DND-41 (cell line): ENCODE measurements around the gene GPR68.

ENCODE experiments used
- ATAC-seq: fragments of 200-7000 bp; cut with Tn5 transposase; 3 replicates; pipeline ENCODE4 v1.9.1; 2021; ENCODE audit warnings: low read depth; ENCODE audit not compliant: insufficient read depth
- DNase-seq: peaks from one replicate; pipeline ENCODE4 v3.0.0-alpha.2; 2020
- H2AFZ ChIP-seq: 2 replicates; pipeline ENCODE4 v1.6.0; 2012; ENCODE audit warnings: low read depth, low read length
- H3K27ac ChIP-seq: 2 replicates; pipeline ENCODE4 v1.5.1; 2012; ENCODE audit warnings: low read length, inconsistent platforms
- H3K27me3 ChIP-seq: fragments of 200-600 bp; sonication (generic); 2 replicates; pipeline ENCODE4 v1.6.0; 2012; ENCODE audit warnings: low read length, mild to moderate bottlenecking, inconsistent platforms; ENCODE audit not compliant: insufficient read depth, poor library complexity
- H3K36me3 ChIP-seq: 2 replicates; pipeline ENCODE4 v1.5.1; 2012; ENCODE audit warnings: low read length, inconsistent platforms; ENCODE audit not compliant: insufficient read depth
- H3K4me1 ChIP-seq: 2 replicates; pipeline ENCODE4 v1.5.1; 2012; ENCODE audit warnings: mild to moderate bottlenecking, low read length; ENCODE audit not compliant: insufficient read depth
- H3K4me2 ChIP-seq: 2 replicates; pipeline ENCODE4 v1.6.0; 2012; ENCODE audit warnings: mild to moderate bottlenecking, moderate library complexity, low read length, inconsistent platforms; ENCODE audit not compliant: insufficient read depth
- H3K4me3 ChIP-seq, 2 experiments: fragments of 200-600 bp in 1 of 2; shearing (Covaris generic) in 1 of 2; 2 replicates each; pipeline ENCODE4 v1.5.1; 2012 to 2016; ENCODE audit warnings: inconsistent platforms in 2 of 2, low read length in 2 of 2, mild to moderate bottlenecking in 2 of 2, low read depth in 1 of 2, moderate library complexity in 1 of 2
- H3K79me2 ChIP-seq: 2 replicates; pipeline ENCODE4 v1.6.0; 2012; ENCODE audit warnings: low read length, inconsistent platforms; ENCODE audit not compliant: insufficient read depth
- H3K9ac ChIP-seq: 2 replicates; pipeline ENCODE4 v1.6.0; 2012; ENCODE audit warnings: low read depth, mild to moderate bottlenecking, inconsistent platforms, low read length, moderate library complexity
- H3K9me3 ChIP-seq: 2 replicates; pipeline ENCODE4 v1.5.1; 2012; ENCODE audit warnings: low read length, moderate library complexity, mild to moderate bottlenecking, inconsistent platforms; ENCODE audit not compliant: insufficient read depth, severe bottlenecking
- H4K20me1 ChIP-seq: 2 replicates; pipeline ENCODE4 v1.6.0; 2012; ENCODE audit warnings: low read length; ENCODE audit not compliant: insufficient read depth
- EZH2 ChIP-seq: IDR thresholded peaks from 3 replicates; pipeline ENCODE4 v1.6.1; 2012; ENCODE audit warnings: borderline replicate concordance, low read depth, mild to moderate bottlenecking, moderate library complexity, low read length, inconsistent platforms; ENCODE audit not compliant: severe bottlenecking
- TF ChIP-seq, protein P1 (sequence below): IDR thresholded peaks from 2 replicates; pipeline ENCODE4 v1.5.1; 2012; ENCODE audit warnings: borderline replicate concordance, low read length, moderate library complexity, mild to moderate bottlenecking; ENCODE audit not compliant: poor library complexity, severe bottlenecking; ENCODE audit errors: extremely low read depth

GPR68 gene

DNA sequence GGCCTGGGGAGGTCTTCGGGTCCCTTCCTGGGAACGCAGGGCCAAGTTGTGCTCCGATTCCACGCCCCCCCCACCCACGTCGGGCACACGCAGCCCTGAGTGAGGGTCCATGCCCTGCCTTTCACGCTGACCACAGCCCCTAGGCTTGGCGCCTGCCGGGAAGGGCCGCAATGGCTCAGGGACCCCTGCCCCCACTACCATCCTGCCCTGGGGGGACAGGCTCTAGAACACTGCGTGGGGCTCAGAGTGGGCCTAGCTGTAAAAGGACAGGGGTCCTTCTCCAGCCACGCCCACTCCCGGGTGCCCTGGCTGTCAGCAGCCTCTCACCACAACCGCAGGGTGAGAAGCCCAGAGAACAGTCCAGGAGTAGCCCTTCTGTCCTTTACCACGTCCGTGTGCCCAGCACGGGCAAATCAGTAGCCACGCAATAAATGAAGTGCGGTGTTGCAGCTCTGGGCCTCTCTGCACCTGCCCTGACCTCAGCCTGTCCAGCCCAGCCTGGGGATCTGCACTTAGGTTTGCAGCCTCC lies 9.4 kb upstream of the GPR68 start:
- Histone ChIP-seq H4K20me1 (no peaks in the 10 kb centered on the region), H3K9ac (no peak overlapping the region), H3K79me2 (no peaks in the 10 kb centered on the region), H3K4me3 (no peak overlapping the region), H3K27ac (peak overlapping the region; percentile 79), H3K4me2 (no peak overlapping the region), H3K27me3 (no peaks in the 10 kb centered on the region), H3K36me3 (no peaks in the 10 kb centered on the region), H3K4me1 (peaks cover 51% of the 10 kb centered on the region), H3K9me3 (no peaks in the 10 kb centered on the region), H2AFZ (no peak overlapping the region)
- no peak for ATAC-seq
- no peak for TF ChIP-seq EZH2
- TF ChIP-seq, protein P1, sequence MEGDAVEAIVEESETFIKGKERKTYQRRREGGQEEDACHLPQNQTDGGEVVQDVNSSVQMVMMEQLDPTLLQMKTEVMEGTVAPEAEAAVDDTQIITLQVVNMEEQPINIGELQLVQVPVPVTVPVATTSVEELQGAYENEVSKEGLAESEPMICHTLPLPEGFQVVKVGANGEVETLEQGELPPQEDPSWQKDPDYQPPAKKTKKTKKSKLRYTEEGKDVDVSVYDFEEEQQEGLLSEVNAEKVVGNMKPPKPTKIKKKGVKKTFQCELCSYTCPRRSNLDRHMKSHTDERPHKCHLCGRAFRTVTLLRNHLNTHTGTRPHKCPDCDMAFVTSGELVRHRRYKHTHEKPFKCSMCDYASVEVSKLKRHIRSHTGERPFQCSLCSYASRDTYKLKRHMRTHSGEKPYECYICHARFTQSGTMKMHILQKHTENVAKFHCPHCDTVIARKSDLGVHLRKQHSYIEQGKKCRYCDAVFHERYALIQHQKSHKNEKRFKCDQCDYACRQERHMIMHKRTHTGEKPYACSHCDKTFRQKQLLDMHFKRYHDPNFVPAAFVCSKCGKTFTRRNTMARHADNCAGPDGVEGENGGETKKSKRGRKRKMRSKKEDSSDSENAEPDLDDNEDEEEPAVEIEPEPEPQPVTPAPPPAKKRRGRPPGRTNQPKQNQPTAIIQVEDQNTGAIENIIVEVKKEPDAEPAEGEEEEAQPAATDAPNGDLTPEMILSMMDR, result no peak
- DNase-seq, result no peak

DNA sequence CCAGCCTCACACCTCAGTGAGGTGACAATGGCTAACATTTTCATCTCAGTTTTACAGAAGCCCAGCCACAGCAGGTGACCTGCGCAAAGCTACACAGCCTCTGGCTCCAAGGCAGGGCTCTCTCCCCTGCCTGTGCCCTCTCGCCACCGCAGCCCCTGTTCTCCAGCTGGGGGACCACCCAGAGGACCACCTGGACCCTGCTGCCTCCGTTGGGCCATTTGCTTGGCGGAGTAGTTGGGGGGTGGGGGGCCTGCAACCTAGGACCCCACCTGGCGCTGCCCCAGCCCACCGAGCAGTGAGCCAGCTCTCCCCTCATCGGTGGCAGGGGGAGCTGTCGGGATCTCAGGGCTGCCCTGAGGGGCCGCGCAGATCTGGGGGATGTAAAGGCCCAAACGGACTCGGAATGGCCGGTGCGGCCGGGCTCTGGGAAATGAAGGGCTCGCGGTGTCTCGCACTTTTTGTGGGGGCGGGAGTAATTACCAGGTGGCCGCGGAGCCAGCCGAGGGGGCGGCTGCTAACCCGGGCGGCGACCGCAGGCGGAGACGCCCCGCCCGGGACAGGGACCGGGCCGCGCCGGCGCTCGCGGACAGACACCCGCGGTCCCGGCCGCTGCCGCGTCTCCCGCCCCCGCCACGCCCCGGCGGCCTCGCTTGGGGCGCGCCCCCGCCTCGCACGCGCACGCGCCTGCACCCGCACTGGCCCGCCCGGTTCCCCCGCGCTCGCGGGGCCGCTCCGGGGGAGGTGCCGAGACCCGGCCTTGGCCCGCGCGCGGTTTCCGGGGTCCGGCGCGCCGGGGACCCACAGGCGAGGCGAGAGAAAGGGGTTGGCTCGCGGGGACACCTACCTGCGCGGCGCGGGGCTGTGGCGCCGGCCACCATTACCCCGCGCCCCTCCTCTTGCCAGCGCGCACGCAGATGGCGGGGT lies 8.6 kb upstream of the GPR68 start:
- H3K9me3 ChIP-seq, result no peaks in the 10 kb centered on the region
- H3K9ac ChIP-seq, result no peak overlapping the region
- no peaks in the 10 kb centered on the region for H3K79me2 ChIP-seq
- no peak for DNase-seq
- H3K27ac ChIP-seq, result peak overlapping the region; percentile 79
- no peak overlapping the region for H3K4me2 ChIP-seq
- no peak for TF ChIP-seq EZH2
- TF ChIP-seq, protein P1, result no peak
- H3K36me3 ChIP-seq, result no peaks in the 10 kb centered on the region
- H2AFZ ChIP-seq, result no peak overlapping the region
- peaks cover 51% of the 10 kb centered on the region for H3K4me1 ChIP-seq
- H4K20me1 ChIP-seq, result no peaks in the 10 kb centered on the region
- no peak for ATAC-seq
- no peaks in the 10 kb centered on the region for H3K27me3 ChIP-seq
- H3K4me3 ChIP-seq, result no peak overlapping the region

DNA sequence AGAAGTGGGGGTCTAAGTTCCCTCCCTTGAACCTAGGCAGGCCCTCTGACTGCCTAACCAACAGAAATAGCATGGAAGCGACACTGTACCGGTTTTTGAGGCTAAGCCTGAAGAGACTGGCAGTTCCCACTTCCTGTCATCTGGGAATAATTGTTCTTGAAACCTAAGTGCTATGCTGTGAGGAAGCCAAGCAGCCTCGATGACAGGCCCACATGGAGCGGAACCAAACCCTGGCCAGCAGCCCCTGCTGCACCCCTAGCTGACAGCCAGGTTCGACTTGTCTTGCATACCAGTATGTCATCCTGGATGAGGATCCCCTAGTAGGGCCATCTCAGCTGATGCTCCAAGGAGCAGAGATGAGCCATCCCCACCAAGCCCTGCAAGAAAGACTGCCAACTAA lies 6.4 kb upstream of the GPR68 start:
- DNase-seq (peak; percentile 30), ATAC-seq (no peak)
- Histone ChIP-seq H3K4me2 (no peak overlapping the region), H4K20me1 (no peaks in the 10 kb centered on the region), H3K9me3 (no peaks in the 10 kb centered on the region), H3K36me3 (no peaks in the 10 kb centered on the region), H3K4me3 (no peak overlapping the region), H3K27ac (peak overlapping the region; percentile 63), H3K79me2 (no peaks in the 10 kb centered on the region), H3K4me1 (peaks cover 50% of the 10 kb centered on the region), H3K9ac (no peak overlapping the region), H3K27me3 (no peaks in the 10 kb centered on the region), H2AFZ (no peak overlapping the region)
- TF ChIP-seq EZH2, result no peak
- TF ChIP-seq, protein P1, result no peak
